ENCODE measurements around the gene ESR2. TPM values are rescaled to one million over a fixed set of nuclear protein-coding genes. Genes with fewer than 3 reads are reported as not detected.
A peak's percentile ranks its signal among the peaks of the same experiment; 100 is the strongest.

The ESR2 gene
- total RNA-seq, 6 experiments from 2014 or later, result not detected

GRCh38 chr14:64074961-64075612 is 219.1 kb downstream of the ESR2 start:
- peaks cover 23% of the 10 kb centered on the region for H3K4me1 Mint-ChIP-seq (ENCODE audit: low read depth)
- no peak overlapping the region for H3K4me3 Mint-ChIP-seq
- peaks cover 4% of the 10 kb centered on the region; the same call in 1 of the 2 replicates for H3K36me3 Mint-ChIP-seq (ENCODE audit: low read depth)
- no peaks in the 10 kb centered on the region for H3K9me3 Mint-ChIP-seq
- no peak overlapping the region for H3K27ac Mint-ChIP-seq
- H3K27me3 Mint-ChIP-seq (ENCODE audit: insufficient read depth), result no peaks in the 10 kb centered on the region; the same call in 1 of the 2 replicates
- no peak for TF ChIP-seq CTCF (IDR thresholded peaks at IDR 0.05)
- DNase-seq, result peak; percentile 71

GRCh38 chr14:64069634-64070359 is 224.4 kb downstream of the ESR2 start:
- DNase-seq, result no peak
- TF ChIP-seq CTCF (IDR thresholded peaks at IDR 0.05), result no peak
- no peak overlapping the region for H3K4me3 Mint-ChIP-seq
- H3K4me1 Mint-ChIP-seq (ENCODE audit: low read depth), result peaks cover 11% of the 10 kb centered on the region
- no peaks in the 10 kb centered on the region for H3K27me3 Mint-ChIP-seq (ENCODE audit: insufficient read depth)
- no peak overlapping the region for H3K27ac Mint-ChIP-seq
- no peaks in the 10 kb centered on the region for H3K9me3 Mint-ChIP-seq
- H3K36me3 Mint-ChIP-seq (ENCODE audit: low read depth), result peaks cover 4% of the 10 kb centered on the region; the same call in 1 of the 2 replicates

DNA sequence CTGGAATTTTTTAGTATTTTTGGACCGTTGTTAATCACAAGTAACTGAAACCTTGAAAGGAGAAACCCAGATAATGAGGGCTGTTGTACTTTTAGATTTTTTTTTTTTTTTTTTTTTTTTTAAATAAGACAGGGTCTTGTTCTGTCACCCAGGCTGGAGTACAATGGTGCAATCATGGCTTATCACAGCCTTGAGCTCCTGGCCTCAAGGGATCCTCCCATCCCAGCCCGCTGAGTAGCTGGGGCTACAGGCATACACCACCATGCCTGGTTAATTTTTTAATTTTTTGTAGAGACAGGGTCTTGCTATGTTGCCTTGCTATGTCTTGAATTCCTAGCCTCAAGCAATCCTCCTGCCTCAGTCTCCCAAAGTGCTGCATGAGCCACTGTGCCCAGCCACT is 229.7 kb downstream of the ESR2 start:
- Mint-ChIP-seq H3K36me3 (ENCODE audit: low read depth) (no peaks in the 10 kb centered on the region), H3K27me3 (ENCODE audit: insufficient read depth) (no peaks in the 10 kb centered on the region), H3K4me1 (ENCODE audit: low read depth) (peaks cover 7% of the 10 kb centered on the region; the same call in 1 of the 2 replicates), H3K9me3 (no peaks in the 10 kb centered on the region), H3K27ac (no peak overlapping the region), H3K4me3 (no peak overlapping the region)
- no peak for DNase-seq
- TF ChIP-seq CTCF (IDR thresholded peaks at IDR 0.05), result no peak

- Mint-ChIP-seq H3K9me3 (no peaks in the 10 kb centered on the region), H3K4me1 (ENCODE audit: low read depth) (peaks cover 7% of the 10 kb centered on the region; the same call in 1 of the 2 replicates), H3K4me3 (no peak overlapping the region), H3K27me3 (ENCODE audit: insufficient read depth) (no peaks in the 10 kb centered on the region), H3K27ac (no peak overlapping the region), H3K36me3 (ENCODE audit: low read depth) (no peaks in the 10 kb centered on the region)
- no peak for DNase-seq
- no peak for TF ChIP-seq CTCF (IDR thresholded peaks at IDR 0.05)
Observed at GRCh38 chr14:64062381-64063115, 231.6 kb downstream of the ESR2 start.

GRCh38 chr14:64061706-64062105 is 232.5 kb downstream of the ESR2 start:
- H3K27ac Mint-ChIP-seq, result no peak overlapping the region

More at GRCh38 chr14:64061706-64062105, 232.5 kb downstream of the ESR2 start:
- H3K4me1 Mint-ChIP-seq (ENCODE audit: low read depth), result peaks cover 7% of the 10 kb centered on the region; the same call in 1 of the 2 replicates
- DNase-seq, result no peak
- no peaks in the 10 kb centered on the region for H3K9me3 Mint-ChIP-seq
- no peak overlapping the region for H3K4me3 Mint-ChIP-seq
- no peaks in the 10 kb centered on the region for H3K36me3 Mint-ChIP-seq (ENCODE audit: low read depth)
- no peaks in the 10 kb centered on the region for H3K27me3 Mint-ChIP-seq (ENCODE audit: insufficient read depth)
- TF ChIP-seq CTCF (IDR thresholded peaks at IDR 0.05), result no peak
